GM10266 (cell line): ENCODE measurements around the gene AHRR.

Experiments used
- DNase-seq: peaks from one replicate; pipeline ENCODE4 v3.0.0; 2012; ENCODE audit errors: extremely low spot score
- CTCF ChIP-seq: IDR thresholded peaks from 2 replicates; pipeline ENCODE4 v1.5.1; 2012; ENCODE audit warnings: mild to moderate bottlenecking, low read depth; ENCODE audit not compliant: control insufficient read depth, insufficient read depth; ENCODE audit errors: missing control alignments

AHRR gene

DNA sequence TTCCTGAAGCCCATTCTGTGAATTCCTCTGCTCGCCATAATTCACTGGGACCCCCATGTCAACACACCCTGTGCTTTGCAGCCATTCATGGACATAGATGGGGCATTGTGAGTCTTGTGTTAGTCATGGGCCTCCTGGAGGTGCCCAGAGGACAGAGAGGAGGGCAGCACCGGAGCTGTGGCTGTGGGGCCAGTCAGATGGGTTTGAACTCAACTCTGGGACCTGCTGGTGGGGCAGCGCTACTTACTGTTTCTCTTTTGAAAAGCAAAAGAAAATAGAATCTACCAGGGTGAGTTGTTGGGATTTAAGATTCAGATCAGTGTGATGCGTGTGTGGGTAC is 110.2 kb downstream of the AHRR start:
- no peak for DNase-seq

GRCh38 chr5:432201-432927 is 110.8 kb downstream of the AHRR start:
- DNase-seq, result no peak
- TF ChIP-seq CTCF, result no peak

More for the DNA sequence above, 110.2 kb downstream of the AHRR start:
- no peak for TF ChIP-seq CTCF

GRCh38 chr5:432928-433791 is 111.6 kb downstream of the AHRR start:
- TF ChIP-seq CTCF, result no peak
- no peak for DNase-seq

GRCh38 chr5:433836-434235 is 112.3 kb downstream of the AHRR start:
- no peak for DNase-seq

DNA sequence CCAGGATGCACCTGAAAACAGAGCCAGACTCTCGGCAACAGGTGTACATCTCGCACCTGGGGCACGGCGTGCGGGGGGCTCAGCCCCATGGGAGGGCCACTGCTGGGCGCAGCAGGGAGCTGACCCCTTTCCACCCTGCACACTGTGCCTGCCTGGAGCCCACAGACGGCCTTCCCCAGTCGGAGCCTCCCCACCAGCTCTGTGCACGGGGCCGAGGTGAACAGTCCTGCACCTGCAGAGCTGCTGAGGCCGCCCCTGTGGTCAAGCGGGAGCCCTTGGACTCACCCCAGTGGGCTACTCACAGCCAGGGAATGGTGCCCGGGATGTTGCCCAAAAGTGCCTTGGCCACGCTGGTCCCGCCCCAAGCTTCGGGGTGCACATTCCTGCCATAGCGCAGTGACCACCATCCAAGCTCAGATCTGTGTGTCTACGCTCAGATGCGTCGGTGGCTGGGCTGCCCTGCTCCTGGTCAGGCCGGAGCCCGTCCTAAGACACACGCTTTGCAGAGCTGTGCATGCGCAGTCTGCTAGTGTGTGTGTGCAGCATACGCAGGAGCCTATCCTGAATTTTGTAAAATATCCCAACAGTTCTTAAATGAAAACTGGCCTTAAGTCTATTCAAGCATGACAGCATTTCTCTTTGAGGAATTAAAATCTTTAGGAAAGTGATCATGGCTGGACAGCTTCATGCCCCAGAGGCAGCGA is 113.1 kb downstream of the AHRR start:
- no peak for TF ChIP-seq CTCF
- DNase-seq, result no peak

More at GRCh38 chr5:433836-434235, 112.3 kb downstream of the AHRR start:
- TF ChIP-seq CTCF, result no peak

GRCh38 chr5:435156-435790 is 113.8 kb downstream of the AHRR start:
- no peak for TF ChIP-seq CTCF
- DNase-seq, result no peak
